Fibroblast of the aortic adventitia (primary cell): ENCODE measurements around the gene METRN. TPM values are rescaled to one million over a fixed set of nuclear protein-coding genes. Genes with fewer than 3 reads are reported as not detected.
A peak's percentile ranks its signal among the peaks of the same experiment; 100 is the strongest.

Source experiments
- DNase-seq: peaks from one replicate; pipeline ENCODE4 v3.0.0-alpha.2; 2010; ENCODE audit warnings: low read depth
- H3K4me3 ChIP-seq: 2 replicates; pipeline ENCODE4 v1.5.1; 2011; ENCODE audit warnings: low read depth, mild to moderate bottlenecking, control low read depth, low read length, moderate library complexity
- total RNA-seq: library from RNA; depleted of rRNA; stranded (reverse); fragments of >200 nt; gene quantifications from 2 replicates; pipeline ENCODE4 v1.2.3, GENCODE V29; 2012; ENCODE audit warnings: low replicate concordance
- TF ChIP-seq, protein P1 (sequence below): IDR thresholded peaks from 2 replicates; pipeline ENCODE4 v1.5.1; 2011; ENCODE audit warnings: mild to moderate bottlenecking, low read length, control low read depth, inconsistent platforms; ENCODE audit not compliant: insufficient read depth

METRN gene
- total RNA-seq, 1 donor: 30.7 TPM

GRCh38 chr16:708019-708418, 6.9 kb upstream of the METRN start:
- TF ChIP-seq, protein P1, sequence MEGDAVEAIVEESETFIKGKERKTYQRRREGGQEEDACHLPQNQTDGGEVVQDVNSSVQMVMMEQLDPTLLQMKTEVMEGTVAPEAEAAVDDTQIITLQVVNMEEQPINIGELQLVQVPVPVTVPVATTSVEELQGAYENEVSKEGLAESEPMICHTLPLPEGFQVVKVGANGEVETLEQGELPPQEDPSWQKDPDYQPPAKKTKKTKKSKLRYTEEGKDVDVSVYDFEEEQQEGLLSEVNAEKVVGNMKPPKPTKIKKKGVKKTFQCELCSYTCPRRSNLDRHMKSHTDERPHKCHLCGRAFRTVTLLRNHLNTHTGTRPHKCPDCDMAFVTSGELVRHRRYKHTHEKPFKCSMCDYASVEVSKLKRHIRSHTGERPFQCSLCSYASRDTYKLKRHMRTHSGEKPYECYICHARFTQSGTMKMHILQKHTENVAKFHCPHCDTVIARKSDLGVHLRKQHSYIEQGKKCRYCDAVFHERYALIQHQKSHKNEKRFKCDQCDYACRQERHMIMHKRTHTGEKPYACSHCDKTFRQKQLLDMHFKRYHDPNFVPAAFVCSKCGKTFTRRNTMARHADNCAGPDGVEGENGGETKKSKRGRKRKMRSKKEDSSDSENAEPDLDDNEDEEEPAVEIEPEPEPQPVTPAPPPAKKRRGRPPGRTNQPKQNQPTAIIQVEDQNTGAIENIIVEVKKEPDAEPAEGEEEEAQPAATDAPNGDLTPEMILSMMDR: no peak
- no peak for DNase-seq
- no peak overlapping the region for H3K4me3 ChIP-seq

DNA sequence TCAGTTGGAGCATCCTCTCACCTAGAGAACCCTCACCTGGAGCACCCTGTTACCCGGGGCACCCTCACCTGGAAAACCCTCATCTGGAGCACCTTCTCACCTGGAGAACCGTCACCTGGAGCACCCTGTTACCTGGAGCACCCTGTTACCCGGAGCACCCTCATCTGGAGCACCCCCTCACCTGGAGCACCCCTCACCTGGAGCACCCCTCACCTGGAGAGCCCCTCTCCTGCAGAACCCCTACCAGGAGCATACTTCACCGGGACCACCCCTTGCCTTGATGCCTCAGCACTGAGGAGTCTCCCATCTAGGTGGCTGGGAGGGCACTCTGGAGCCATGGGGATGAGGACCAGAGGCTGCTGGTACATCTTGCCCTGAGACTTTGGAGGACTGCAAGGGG, 6.0 kb upstream of the METRN start:
- TF ChIP-seq, protein P1: no peak

DNA sequence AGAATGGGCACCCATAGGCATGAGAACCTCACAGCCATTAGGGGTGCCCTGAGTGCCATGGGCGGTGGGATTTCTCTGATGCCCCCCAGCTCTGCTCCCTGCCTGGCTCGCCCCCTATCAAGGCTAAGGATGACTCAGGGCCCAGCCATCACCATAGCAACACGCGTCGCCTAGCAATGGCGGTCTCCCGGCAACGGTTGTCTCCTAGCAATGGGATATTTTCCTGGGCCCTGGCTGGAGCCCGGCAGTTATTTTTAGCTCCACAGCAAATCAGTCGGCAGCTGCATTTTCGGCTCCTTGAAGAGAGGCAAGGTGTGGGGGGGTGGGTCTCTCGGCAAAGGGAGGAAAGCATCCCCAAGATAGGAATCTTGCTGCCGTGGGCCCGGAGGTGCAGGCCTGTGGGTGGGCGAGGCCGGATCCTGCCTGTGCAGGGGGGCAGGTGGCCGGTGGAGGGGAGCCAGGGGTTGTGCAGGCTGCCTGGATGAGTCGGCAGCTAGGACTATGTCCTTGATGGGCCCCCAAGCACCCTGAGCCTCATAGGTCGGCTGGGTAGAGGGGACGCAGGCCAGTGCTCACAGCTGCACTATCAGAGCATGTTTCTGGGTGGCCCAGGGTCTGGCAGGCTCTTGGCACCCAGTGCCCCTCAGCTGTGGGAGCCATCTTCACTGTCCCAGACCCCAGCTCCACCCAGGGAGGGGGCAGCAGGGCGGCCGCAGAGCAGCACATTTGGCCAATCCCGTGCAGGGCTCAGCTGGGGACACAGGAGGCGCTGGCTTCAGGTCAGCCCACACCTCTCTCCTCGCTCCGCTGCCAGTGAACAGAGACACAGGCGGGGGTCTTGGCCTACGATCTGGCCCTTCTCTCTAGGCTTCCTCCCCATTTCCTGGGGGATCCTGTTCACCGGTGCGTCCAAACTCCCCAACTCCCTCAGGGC, 5.1 kb upstream of the METRN start:
- DNase-seq: peak; percentile 82
- TF ChIP-seq, protein P1: peak; percentile 8

More for the DNA sequence above, 6.0 kb upstream of the METRN start:
- no peak overlapping the region for H3K4me3 ChIP-seq
- no peak for DNase-seq

GRCh38 chr16:710500-711075, 4.3 kb upstream of the METRN start:
- H3K4me3 ChIP-seq: no peak overlapping the region
- TF ChIP-seq, protein P1: no peak
- DNase-seq: no peak

More for the DNA sequence above, 5.1 kb upstream of the METRN start:
- H3K4me3 ChIP-seq: no peak overlapping the region

- no peak overlapping the region for H3K4me3 ChIP-seq
- TF ChIP-seq, protein P1: no peak
- DNase-seq: no peak
Observed at GRCh38 chr16:711084-711483, 3.8 kb upstream of the METRN start.

DNA sequence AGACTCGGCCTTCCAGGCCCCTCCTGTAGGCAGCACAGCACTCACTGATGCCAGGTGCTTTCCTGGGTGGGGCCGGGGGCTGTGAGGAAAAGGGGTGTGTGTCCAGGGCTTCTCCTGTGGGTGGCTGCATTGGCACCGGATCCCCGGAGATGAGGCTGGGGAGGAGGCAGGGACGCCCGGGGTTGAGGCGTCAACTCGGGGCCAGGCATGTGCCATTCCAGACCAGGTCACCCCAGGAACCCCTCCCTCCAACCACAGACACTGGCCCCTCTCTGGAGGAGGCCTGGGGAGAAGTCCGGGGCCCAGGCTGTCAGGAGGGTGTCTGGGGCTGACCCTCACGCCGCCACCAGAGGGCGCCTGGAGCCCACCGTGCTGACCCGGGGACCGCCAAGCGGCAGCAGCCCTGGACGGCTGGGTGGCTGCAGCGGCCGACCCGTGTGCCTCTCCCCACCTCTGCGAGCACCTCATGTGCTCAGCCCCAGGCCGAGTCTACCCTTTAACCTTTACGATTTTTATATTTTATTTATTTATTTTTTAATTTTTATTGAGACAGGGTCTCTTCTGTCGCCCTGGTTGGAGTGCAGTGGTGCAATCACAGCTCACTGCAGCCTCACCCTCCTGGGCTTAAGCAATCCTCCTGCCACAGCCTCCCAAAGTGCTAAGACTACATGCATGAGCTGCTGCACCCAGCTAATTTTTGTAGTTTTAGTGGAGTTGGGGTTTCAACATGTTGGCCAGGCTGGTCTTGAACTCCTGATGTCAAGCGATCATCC, 3.2 kb upstream of the METRN start:
- DNase-seq: peak; percentile 61
- TF ChIP-seq, protein P1: peak; percentile 85
- no peak overlapping the region for H3K4me3 ChIP-seq
